GM19043 (cell line): Measurements from ENCODE around the gene RBM12.
A peak's percentile ranks its signal among the peaks of the same experiment; 100 is the strongest.
"Not testable (repeated sequence)": the region's sequence is repeated elsewhere in the genome, so short reads cannot be mapped to it uniquely, and the experiment has no call there.

ENCODE experiments used
- ATAC-seq: cut with Tn5 transposase; IDR thresholded peaks from one replicate; pipeline ENCODE4 v1.9.1; 2021; ENCODE audit warnings: low read depth; ENCODE audit not compliant: unreplicated experiment

Gene RBM12, protein sequence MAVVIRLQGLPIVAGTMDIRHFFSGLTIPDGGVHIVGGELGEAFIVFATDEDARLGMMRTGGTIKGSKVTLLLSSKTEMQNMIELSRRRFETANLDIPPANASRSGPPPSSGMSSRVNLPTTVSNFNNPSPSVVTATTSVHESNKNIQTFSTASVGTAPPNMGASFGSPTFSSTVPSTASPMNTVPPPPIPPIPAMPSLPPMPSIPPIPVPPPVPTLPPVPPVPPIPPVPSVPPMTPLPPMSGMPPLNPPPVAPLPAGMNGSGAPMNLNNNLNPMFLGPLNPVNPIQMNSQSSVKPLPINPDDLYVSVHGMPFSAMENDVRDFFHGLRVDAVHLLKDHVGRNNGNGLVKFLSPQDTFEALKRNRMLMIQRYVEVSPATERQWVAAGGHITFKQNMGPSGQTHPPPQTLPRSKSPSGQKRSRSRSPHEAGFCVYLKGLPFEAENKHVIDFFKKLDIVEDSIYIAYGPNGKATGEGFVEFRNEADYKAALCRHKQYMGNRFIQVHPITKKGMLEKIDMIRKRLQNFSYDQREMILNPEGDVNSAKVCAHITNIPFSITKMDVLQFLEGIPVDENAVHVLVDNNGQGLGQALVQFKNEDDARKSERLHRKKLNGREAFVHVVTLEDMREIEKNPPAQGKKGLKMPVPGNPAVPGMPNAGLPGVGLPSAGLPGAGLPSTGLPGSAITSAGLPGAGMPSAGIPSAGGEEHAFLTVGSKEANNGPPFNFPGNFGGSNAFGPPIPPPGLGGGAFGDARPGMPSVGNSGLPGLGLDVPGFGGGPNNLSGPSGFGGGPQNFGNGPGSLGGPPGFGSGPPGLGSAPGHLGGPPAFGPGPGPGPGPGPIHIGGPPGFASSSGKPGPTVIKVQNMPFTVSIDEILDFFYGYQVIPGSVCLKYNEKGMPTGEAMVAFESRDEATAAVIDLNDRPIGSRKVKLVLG

DNA sequence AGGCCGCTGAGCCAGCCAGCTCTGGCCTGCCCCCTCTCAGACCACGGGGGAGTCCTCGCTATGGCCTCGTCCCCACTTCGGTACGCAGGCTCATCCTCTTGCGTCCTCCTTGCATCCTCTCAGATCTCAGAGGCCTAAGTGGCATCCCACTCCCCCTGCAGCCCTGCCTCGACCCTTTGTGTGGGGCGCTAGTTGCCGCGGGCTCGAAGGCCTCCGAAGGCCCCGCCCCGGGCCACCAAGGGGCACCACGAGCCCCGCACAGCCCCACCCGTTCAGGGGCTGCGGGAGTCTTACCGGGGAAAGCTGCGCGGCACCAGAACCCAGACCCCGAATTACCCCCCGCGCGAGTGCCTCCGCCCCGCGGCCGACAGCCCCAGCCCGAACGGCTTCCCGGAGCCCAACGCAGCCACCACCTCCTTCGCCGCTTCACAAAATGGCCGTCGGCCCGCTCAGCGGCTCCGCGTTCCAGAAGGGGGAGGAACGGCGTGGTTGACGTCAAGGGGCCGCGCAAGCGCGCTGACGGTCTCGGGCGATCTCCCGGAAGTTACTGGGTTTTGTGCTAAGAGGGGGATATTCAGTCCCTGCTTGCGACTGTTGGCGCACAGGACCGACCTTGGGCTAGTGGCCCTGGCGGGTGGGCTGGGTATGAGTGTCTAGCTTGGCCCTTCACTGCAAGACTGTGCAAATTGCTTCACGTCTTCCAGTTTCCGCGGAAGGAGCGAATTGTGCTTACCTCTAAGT lies at the start of gene RBM12, which contains the start of gene CPNE1:
Gene RBM12, minus strand, starts transcription at position 435 of the 741 bp plus-strand sequence. CDS start 9,578 bp downstream, outside the sequence.
Gene CPNE1, minus strand, starts transcription at position 435 of the 741 bp plus-strand sequence. CDS start 31,977 bp downstream, outside the sequence.
- ATAC-seq = peak; percentile 84

DNA sequence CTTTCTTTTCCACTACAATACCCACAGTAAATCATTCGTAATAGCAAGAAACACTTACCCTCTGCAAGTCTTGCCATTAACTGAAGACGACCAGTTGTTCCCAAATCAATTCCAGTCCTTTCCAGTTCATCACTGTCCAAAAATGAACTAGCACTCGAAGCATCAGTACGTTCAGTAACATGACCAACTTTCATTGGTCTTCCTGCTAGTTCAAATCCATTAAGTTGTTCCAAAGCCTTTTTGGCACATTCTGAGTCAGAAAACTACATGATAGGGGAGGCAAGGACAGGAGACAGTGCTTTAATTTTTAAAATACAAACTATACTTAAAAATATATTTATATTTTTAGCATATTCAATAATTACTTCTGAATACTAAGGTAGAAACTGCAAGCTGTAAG lies 49.4 kb upstream of the RBM12 start:
- no peak for ATAC-seq

DNA sequence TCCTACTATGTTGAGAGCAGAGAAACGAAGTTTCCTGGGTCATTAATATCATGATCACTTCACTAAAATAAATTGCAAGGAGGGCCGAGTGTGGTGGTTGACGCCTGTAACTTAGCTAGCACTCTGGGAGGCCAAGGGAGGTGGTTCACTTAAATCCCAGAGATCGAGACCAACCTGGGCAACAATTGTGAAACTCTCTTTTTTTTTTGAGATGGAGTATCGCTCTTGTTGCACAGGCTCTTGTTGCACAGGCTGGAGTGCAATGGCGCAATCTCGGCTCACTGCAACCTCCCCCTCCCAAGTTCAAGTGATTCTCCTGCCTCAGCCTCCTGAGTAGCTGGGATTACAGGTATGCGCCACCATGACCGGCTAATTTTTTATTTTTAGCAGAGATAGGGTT lies 48.4 kb upstream of the RBM12 start:
- not testable (repeated sequence) for ATAC-seq

DNA sequence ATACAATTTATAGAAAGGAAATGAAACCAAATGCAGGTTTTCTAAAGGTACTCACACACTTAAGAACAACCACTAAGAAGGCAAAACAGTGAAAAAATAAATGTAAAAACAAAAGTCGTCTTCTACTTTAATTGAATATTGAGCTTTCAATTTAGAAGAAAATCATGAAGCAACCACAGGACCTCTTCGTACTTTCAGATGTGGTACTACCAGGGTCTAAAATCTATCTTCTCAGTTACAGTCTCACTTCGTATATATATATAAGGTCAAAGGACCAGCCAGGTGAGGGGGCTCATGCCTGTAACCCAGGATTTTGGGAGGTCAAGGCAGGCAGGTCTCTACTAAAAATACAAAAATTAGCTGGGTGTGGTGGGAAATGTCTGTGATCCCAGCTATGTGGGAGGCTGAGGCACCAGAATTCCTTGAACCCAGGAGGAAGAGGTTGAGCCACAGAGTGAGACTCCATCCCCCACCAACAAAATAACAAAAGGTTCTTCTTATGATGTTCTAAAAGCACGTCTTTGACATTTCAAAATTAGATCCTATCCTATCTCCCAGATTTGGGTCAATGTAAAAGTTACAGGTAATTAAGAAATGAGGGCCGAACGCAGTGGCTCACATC lies 47.0 kb upstream of the RBM12 start:
- no peak for ATAC-seq

DNA sequence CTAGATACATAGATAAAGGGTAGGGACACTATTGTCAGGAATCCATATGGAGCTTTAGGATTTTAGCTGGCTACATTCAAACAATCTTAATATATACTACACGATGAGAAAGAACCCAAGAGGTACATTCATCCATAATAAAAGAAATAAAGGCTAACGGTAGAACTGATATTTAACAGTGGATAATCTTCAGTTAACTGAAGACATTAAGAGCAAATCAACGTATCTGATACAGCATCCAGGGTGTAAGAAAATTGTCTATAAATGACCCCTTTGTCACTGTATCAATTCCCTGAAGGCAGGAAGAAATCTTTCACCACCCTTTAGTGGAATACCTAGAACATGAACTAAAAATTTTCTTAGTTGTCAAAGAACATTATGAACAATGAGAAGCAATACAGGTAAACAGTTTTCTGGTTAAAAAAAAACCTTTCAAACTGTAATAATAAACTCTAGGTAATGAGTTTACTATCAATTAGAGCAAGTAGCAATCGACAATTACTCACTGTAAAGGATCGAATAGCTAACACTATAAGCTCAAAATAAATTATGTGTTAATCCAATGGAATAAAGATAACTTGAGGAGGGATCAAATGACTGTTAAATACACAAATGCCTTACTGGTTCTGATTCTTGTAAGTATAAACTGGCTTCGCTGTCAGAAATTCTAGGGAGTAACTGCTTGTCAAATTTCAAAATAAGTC lies 46.3 kb upstream of the RBM12 start:
- ATAC-seq = no peak

DNA sequence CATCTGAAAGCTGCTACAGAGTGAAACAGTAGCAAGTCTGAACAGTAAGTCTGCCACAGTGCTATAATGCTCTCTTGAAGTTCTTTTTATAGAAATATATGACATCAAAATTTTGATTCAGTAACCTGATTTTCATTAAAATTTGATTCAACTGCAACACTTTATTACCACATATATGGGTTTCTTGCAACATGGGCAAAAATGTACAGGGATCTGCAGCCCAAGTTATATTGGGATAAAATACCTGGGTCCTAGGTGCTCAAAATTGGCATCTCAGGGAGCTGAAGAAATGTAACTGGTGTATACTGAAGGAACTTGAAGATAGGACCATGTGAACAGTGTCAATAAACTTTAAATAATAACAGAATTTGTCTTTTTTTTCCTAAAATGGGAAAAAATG lies 45.3 kb upstream of the RBM12 start:
- no peak for ATAC-seq

DNA sequence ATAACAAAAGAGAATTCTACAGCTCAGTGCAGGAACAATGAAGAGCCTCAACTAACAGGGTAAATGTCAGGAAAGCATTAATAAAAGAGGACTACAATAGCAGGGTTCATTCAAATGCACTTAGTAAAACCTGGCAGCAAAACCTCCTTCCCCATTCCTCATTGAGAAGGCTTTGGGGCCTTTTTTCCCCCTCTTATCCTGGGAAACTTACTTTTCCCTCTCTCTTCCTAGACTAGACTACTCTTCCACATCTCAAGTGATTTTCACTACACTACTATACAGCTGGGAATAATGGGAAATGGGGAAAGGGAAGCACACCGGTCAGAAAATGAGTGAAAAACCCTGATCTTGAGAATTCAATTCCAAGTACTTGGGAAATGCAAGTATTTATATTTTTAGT lies 44.6 kb upstream of the RBM12 start:
- ATAC-seq = no peak

DNA sequence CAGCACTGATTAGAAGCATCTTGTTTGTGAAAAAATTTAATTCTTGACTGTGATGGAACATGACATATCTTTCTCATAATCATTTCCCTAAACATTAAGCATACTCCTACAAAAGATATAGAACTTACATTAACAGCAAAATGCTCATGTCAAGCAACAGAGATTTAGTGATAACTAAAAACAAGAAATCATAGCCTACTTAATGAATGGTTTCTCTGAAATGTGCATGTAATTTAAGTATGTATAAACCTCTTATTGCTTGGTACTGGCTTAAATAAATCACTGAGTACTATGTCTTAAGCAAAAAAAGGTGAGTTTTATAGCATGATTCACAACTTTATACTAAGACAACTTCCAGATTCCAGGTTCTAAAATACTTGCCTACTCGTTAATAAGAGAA lies 43.8 kb upstream of the RBM12 start:
- ATAC-seq = no peak

DNA sequence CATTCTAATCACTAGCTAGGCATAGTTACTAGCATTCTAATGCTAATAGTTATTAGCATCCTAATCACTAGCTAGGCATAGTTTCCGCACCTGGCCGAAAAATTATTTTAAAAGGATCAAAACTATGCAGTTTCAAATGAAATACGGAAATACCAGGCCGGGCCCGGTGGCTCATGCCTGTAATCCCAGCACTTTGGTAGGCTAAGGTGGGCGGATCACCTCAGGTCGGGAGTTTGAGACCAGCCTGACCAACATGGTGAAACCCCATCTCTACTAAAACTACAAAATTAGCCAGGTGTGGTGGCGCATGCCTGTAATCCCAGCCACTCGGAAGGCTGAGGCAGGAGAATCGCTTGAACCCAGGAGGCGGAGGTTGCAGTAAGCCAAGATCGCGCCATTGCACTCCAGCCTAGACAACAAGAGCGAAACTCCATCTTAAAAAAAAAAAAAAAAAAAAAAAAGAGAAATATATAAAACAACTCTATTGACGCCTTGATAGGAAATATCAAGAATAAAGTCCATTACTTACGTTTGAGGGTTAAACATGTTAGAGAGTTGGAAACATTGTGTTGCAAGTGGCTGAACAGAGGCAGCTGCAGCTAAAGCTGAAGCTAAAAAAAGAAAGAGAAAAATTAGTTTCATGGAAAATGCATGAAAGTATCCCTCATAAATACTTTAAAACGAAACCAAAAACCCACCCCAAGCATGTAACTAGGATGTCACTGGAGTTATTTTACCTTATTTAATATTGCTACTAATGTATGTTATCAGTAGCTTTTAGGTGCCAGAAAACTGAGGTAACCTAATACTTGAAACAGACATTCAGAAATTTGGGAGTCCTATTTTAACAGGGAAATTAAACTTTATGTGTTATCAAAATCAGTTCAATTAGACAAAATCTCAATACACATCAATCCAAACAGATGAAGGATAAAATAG lies 42.2 kb upstream of the RBM12 start:
- ATAC-seq = not testable (repeated sequence)

DNA sequence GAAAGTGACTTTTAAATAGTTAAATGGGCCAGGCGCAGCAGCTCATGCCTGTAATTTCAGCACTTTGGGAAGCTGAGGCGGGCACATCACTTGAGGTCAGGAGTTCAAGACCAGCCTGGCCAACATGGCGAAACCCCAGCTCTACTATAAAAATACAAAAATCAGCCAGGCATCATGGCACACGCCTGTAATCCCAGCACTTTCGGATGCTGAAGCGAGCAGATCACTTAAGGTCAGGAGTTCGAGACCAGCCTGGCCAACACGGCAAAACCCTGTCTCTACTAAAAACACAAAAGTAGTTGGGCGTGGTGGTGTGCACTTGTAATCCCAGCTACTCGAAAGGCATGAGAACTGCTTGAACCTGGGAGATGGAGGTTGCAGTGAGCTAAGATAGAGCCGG lies 41.2 kb upstream of the RBM12 start:
- not testable (repeated sequence) for ATAC-seq

DNA sequence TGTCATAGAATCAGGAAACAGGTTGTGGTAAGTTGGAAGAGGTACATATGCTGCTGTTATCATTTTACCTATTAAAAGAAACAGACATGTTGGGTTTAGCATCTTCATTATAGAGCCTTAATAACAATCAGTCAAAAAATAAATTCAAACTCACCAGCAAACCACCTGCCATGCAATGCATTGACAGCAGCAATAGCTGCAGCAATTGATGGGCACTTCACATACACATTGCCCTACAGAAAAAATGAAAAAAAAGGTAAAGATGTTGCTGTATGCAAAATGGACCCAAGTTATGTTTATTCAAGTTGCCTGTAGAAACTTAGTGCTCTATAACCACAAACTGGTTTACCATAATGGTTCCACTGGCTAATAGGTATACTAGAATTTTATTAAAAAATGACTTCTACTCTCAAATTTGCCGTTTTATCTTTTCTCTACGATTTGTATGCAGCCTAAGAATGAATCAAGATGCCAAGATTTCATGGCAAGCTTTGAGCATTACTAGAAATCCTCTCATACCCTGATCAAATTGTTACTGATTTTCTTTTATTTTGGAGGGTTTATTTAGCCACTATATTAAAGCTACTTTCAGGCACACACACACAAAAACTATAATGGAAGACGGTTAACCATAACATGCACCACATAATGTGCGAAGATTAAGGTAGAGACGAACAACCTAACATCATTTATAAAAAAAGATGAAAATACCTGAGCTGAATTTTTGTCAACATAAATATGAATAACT lies 40.0 kb upstream of the RBM12 start:
- no peak for ATAC-seq

DNA sequence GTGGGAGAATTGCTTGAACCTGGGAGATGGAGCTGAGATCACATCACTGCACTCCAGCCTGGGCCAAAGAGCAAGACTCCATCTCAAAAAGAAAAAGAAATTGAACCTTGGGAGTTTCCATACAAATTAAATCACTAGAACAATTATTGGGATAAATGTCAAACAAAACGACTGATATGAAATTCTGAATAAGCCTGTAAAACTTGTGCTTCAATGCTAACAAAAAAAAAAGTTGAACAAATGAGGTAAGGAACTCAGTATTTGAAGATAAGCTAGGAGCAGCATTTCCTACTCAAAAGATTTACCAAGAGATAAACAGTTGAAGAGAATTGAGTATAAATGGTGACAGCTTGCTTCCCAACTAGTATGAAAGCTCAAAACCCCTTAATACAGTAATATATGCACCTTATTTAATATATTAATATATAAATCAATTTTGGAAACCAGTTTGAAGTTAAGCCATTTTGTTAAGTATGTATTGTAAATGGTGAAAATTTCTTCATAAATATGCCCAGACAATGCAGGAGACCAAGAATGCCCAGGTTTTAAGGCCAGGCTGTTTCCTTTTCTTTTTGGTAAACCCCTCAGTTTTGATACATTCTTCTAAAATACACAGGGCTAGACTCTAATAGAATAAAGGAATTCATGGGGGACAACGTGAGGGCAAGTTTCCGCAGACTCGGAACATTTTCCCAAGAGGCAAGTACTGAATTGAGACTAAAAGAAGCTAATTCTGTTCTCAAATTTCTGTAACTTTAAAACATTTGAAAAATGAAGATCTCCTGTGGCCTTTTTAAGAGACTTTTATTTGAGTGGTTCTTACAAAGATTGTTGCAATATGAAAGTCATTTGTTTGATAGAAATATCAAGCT lies 38.4 kb upstream of the RBM12 start:
- no peak for ATAC-seq

DNA sequence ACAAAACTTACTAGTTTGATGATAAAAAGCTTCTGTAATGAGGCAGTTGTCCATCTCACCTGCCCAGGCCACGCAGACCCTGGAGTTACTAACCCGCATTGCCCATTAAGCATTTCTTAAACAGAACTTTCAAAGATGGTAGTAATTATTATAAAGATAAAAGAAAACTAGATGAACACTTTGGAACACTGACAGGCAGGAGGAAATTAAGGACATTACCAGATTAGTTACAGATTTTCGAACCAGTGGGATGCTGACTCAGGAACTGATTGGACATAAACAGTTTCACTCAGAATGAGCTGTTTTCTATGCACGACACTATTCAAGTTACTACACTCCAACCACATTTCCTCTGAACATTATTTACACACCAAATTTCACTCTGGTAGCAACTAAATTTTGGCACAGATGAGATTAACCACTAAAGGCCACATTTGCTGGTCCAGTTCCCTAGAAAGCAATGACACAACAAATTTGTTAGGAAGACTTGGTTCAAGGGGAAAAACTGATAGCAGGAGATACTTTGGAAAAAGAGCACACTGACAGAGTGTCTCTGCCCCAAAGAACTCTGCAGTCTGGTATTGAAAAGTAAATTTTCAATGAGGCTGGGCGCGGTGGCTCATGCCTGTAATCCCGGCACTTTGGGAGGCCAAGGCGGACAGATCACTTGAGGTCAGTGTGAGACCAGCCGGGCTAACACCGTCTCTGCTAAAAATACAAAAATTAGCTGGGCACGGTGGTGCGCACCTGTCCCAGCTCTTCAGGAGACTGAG lies 37.5 kb upstream of the RBM12 start:
- ATAC-seq = no peak

DNA sequence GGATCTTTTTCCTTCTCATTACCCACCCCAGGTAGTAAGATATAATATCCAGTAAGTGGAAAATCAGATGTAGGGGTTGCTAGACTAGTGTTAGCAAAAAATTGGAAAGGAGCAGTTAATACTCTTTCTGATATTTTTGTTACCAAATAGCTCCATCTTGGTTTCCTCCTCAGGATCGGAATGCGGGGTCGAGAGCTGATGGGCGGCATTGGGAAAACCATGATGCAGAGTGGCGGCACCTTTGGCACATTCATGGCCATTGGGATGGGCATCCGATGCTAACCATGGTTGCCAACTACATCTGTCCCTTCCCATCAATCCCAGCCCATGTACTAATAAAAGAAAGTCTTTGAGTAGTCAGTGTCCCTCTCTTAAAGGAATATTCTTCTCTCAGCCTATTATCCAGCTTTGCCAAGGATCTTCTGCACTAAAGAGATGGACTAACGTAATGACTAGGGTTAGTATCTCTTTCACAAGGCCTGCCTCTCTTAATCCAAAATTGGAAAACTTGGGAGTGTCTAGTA lies 36.0 kb upstream of the RBM12 start:
- ATAC-seq = no peak

DNA sequence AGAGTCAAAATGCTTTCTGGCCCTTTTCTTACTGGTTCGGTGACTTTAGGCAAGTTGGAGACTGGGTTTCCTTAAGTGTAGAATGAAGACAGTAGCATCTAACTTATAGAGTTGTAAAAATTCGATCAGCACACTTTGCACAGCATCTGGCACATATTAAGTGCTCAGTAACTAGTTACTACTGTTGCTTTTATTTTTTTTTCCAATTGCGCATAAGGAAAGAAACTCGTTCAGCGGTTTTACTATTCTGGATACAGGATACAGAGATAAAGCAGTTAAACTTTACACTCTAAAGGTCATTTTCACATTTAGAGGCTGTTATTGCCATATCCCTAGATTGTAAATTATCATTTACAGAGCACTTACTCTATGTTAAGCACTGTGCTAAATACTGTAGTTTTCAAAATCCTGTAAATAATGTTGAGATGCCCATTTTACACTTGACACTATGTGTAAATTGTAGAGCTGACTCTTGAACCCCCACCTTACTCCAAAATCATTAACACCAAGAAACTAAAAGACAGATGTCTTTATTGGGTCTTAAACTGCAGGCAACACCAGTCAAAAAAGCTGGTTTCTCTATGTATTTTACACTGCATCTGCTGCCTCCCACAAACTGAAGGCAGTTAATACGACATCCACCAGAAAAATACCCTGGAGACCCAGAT lies 35.4 kb upstream of the RBM12 start:
- ATAC-seq = no peak
